Eye (tissue), 1 donor: Measurements from ENCODE around the gene TPP1.
A peak's percentile ranks its signal among the peaks of the same experiment; 100 is the strongest.

Experiments used
- DNase-seq: peaks from one replicate; pipeline ENCODE4 v3.0.0-alpha.2; 2015

TPP1 gene

GRCh38 chr11:6619004-6619745, at the start of gene TPP1:
Gene TPP1 (minus strand): TSS chr11:6619422. CDS start chr11:6619400, 22 bp downstream.
- DNase-seq = peak; percentile 99

- DNase-seq = peak; percentile 16
These were observed 48.6 kb upstream of the TPP1 start for GRCh38 chr11:6667733-6668374.

GRCh38 chr11:6666302-6667183, 47.3 kb upstream of the TPP1 start:
- no peak for DNase-seq

- no peak for DNase-seq
These were observed 45.3 kb upstream of the TPP1 start for GRCh38 chr11:6664551-6664950.

GRCh38 chr11:6663794-6664469, 44.7 kb upstream of the TPP1 start:
- no peak for DNase-seq

- no peak for DNase-seq
These were observed 41.5 kb upstream of the TPP1 start for GRCh38 chr11:6660712-6661111.

GRCh38 chr11:6658647-6659046, 39.4 kb upstream of the TPP1 start:
- DNase-seq = no peak

- no peak for DNase-seq
These were observed 38.1 kb upstream of the TPP1 start for GRCh38 chr11:6657346-6657745.

- DNase-seq = peak; percentile 39
These were observed 37.7 kb upstream of the TPP1 start for GRCh38 chr11:6656936-6657335.

GRCh38 chr11:6656584-6656915, 37.3 kb upstream of the TPP1 start:
- no peak for DNase-seq

- peak; percentile 82 for DNase-seq
These were observed 36.8 kb upstream of the TPP1 start, which contains the start of gene DCHS1 for GRCh38 chr11:6655790-6656583. Gene DCHS1 (minus strand): TSS chr11:6655809. CDS start chr11:6641613, 14,196 bp downstream.

GRCh38 chr11:6655020-6655789, 36.0 kb upstream of the TPP1 start:
- peak; percentile 82 for DNase-seq

GRCh38 chr11:6654281-6655019, 35.2 kb upstream of the TPP1 start:
- peak; percentile 24 for DNase-seq

GRCh38 chr11:6653656-6654055, 34.4 kb upstream of the TPP1 start:
- DNase-seq = peak; percentile 3

GRCh38 chr11:6653097-6653496, 33.9 kb upstream of the TPP1 start:
- DNase-seq = no peak

GRCh38 chr11:6652182-6652581, 33.0 kb upstream of the TPP1 start:
- no peak for DNase-seq

GRCh38 chr11:6650980-6651379, 31.8 kb upstream of the TPP1 start:
- no peak for DNase-seq

GRCh38 chr11:6650104-6650503, 30.9 kb upstream of the TPP1 start:
- no peak for DNase-seq

- DNase-seq = no peak
These were observed 29.3 kb upstream of the TPP1 start for GRCh38 chr11:6648501-6648900.

GRCh38 chr11:6647836-6648235, 28.6 kb upstream of the TPP1 start:
- DNase-seq = no peak
